HFF-Myc (cell line): ENCODE results near the gene CFAP70.
"Not testable (repeated sequence)": the region's sequence is repeated elsewhere in the genome, so short reads cannot be mapped to it uniquely, and the experiment has no call there.

ENCODE experiments used
- DNase-seq: peaks from one replicate; pipeline ENCODE4 v3.0.0-alpha.2; 2011; ENCODE audit warnings: low read depth; ENCODE audit errors: extremely low read depth
- H3K4me3 ChIP-seq: replicated peaks from 2 replicates; pipeline ENCODE4 v1.5.1; 2011; ENCODE audit warnings: low read depth, mild to moderate bottlenecking, control low read depth, low read length
- TF ChIP-seq, protein P1 (sequence below): IDR thresholded peaks from 2 replicates; pipeline ENCODE4 v1.5.1; 2012; ENCODE audit warnings: mild to moderate bottlenecking, low read depth, low read length, control low read depth; ENCODE audit errors: missing control alignments

CFAP70 gene

DNA sequence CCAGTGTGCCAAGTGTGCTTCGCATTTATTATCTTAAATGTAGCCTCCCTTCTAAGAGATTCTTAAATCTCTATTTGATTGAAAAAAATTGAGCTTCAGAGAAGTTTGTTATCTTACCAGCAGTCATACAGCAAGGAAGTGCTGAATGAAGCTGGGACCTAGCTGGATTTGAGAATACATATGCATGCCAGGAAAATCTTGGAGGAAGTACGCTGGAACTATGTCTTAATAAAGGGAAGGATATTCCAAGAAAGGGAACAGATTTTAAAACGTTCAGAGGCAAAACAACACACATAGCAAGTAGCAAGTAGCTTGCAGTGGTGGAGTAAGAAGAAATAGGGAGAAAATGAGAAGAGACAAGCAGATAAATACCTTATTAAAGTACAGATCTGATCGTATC is 1.5 kb downstream of the CFAP70 start:
- H3K4me3 ChIP-seq, result no peak overlapping the region
- no peak for DNase-seq
- TF ChIP-seq, protein P1, sequence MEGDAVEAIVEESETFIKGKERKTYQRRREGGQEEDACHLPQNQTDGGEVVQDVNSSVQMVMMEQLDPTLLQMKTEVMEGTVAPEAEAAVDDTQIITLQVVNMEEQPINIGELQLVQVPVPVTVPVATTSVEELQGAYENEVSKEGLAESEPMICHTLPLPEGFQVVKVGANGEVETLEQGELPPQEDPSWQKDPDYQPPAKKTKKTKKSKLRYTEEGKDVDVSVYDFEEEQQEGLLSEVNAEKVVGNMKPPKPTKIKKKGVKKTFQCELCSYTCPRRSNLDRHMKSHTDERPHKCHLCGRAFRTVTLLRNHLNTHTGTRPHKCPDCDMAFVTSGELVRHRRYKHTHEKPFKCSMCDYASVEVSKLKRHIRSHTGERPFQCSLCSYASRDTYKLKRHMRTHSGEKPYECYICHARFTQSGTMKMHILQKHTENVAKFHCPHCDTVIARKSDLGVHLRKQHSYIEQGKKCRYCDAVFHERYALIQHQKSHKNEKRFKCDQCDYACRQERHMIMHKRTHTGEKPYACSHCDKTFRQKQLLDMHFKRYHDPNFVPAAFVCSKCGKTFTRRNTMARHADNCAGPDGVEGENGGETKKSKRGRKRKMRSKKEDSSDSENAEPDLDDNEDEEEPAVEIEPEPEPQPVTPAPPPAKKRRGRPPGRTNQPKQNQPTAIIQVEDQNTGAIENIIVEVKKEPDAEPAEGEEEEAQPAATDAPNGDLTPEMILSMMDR, result no peak

DNA sequence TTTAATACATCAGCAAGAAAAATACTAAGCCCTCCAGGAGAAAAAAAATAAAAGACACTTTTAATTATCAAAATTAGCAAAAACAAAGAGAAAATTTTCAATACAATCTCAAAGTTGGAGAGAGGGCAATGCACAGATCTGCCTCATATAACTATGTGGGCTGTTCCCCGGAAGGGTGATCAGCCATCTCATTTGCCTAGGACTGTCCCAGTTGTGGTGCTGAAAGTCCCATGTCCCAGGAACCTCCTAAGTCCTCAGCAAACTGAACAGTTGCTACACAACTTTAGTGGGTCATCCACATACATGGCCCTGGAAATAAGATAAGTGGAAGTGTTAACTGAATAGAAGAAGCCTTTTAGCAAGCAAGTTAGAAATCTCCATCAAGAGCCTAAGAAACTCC is 14.4 kb downstream of the CFAP70 start:
- H3K4me3 ChIP-seq, result no peak overlapping the region
- TF ChIP-seq, protein P1, result no peak
- no peak for DNase-seq

DNA sequence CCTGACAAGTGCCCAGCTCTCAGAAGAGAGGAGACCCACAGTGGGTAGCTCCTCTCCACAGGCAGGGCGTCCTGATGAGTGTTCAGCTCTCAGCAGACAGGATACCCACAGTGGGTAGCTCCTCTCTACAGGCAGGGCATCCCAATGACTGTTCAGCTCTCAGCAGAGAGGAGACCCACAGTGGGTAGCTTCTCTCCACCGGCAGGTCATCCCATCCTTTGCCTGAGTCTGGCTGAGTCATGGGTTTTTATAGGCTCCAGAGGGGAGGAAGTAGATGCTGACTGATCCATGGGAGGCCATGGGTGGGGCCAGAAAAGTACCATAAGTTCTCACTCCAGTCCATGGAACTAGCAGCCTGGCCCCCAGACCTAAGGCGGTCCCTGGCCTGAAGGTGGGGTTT is 18.5 kb downstream of the CFAP70 start:
- no peak overlapping the region for H3K4me3 ChIP-seq
- TF ChIP-seq, protein P1, result no peak
- DNase-seq, result no peak

DNA sequence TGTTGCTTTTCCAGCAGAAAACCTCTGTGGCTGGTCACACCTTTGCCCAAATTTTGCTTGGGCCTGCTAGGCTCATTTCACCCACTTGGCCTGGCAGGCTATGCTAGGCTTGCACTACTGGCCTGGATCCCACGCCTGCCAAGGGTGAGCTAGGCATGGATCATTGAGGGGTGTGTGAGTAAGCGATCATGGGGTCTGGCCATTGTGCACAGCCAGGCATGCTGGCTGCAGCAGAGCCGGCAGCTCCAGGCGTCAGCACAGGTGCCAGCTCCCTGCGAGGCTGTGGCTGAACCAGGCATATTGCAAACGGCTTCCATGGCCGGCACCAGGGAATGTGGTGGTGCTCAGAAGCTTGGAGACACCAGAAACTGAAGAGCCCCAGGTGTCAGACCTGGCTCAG is 19.2 kb downstream of the CFAP70 start:
- TF ChIP-seq, protein P1, result no peak
- no peak for DNase-seq
- H3K4me3 ChIP-seq, result no peak overlapping the region

DNA sequence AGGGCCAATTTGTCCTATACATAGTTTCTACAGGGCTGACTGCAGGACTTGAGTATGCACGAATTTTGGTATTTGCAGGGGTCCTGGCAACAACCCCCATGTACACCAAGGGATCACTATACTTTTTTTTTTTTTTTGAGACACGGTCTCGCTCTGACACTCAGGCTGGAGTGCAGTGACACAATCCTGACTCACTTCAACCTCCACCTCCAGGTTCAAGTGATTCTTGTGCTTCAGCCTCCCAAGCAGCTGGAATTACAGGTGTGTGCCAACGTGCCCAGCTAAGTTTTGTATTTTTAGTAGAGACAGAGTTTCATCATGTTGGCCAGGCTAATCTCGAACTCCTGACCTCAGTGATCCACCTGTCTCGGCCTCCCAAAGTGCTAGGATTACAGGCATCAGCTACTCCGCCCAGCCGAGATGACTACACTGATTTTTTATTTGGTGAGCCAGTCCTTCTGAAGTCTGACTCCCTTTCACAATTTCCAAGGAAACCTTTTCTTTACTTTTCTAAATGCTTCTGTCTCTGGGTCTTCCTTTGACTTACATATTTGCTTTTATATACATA is 19.8 kb downstream of the CFAP70 start:
- DNase-seq, result no peak

DNA sequence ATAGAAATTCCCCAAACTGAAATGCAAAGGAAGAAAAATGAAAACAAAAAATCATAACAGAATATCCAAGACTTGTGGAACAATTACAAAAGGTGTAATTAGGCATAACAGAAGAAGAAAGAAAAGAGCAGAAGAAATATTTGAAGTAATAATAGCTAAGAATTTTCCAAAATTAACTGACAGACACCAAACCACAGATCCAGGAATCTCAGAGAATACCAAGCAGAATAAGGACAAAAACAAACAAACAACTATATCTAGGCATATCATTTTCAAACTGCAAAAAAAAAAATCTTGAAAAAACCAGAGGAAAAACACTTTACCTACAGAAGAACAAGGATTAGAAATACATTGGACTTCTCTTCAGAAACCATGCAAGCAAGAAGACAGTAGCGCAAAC is 25.5 kb downstream of the CFAP70 start:
- DNase-seq, result no peak
- TF ChIP-seq, protein P1, result no peak
- H3K4me3 ChIP-seq, result no peak overlapping the region

More for the DNA sequence above, 19.8 kb downstream of the CFAP70 start:
- TF ChIP-seq, protein P1, result no peak
- no peak overlapping the region for H3K4me3 ChIP-seq

DNA sequence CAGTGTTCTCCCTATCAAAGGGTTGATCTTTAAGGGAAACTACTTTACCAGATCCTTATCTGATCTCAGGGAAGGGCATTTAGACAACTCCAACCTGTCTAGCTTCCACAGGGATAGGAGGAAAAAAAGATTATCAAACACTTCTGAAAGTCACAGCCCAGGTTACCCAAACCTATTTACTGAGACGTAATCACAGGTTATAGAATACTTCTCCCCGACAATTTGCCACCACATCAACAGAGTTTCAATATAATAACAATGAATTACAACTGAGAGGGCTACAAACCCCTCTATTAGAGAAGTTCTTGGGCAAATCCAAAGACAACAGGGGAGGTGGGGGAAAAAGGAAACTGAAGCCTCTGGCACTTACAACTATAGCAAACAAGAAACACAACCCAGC is 26.3 kb downstream of the CFAP70 start:
- H3K4me3 ChIP-seq, result no peak overlapping the region
- TF ChIP-seq, protein P1, result no peak
- DNase-seq, result no peak

DNA sequence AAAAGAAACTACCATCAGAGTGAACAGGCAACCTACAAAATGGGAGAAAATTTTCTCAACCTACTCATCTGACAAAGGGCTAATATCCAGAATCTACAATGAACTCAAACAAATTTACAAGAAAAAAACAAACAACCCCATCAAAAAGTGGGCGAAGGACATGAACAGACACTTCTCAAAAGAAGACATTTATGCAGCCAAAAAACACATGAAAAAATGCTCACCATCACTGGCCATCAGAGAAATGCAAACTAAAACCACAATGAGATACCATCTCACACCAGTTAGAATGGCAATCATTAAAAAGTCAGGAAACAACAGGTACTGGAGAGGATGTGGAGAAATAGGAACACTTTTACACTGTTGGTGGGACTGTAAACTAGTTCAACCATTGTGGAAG is 30.1 kb downstream of the CFAP70 start:
- DNase-seq, H3K4me3 ChIP-seq: not testable (repeated sequence)

DNA sequence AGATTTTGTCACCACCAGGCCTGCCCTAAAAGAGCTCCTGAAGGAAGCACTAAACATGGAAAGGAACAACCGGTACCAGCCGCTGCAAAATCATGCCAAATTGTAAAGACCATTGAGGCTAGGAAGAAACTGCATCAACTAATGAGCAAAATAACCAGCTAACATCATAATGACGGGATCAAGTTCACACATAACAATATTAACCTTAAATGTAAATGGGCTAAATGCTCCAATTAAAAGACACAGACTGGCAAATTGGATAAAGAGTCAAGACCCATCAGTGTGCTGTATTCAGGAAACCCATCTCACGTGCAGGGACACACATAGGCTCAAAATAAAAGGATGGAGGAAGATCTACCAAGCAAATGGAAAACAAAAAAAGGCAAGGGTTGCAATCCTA is 33.4 kb downstream of the CFAP70 start:
- DNase-seq, result not testable (repeated sequence)

DNA sequence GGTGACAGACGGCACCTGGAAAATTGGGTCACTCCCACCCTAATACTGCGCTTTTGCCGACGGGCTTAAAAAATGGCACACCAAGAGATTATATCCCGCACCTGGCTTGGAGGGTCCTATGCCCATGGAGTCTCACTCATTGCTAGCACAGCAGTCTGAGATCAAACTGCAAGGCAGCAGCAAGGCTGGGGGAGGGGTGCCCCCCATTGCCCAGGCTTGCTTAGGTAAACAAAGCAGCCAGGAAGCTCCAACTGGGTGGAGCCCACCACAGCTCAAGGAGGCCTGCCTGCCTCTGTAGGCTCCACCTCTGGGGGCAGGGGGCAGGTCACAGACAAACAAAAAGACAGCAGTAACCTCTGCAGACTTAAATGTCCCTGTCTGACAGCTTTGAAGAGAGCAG is 35.1 kb downstream of the CFAP70 start:
- DNase-seq, result not testable (repeated sequence)

More for the DNA sequence above, 33.4 kb downstream of the CFAP70 start:
- H3K4me3 ChIP-seq, result not testable (repeated sequence)

More for the DNA sequence above, 35.1 kb downstream of the CFAP70 start:
- not testable (repeated sequence) for H3K4me3 ChIP-seq
